Natural killer cell (primary cell): Measurements from ENCODE around the gene SNX24. TPM values are rescaled to one million over a fixed set of nuclear protein-coding genes. Genes with fewer than 3 reads are reported as not detected.
A peak's percentile ranks its signal among the peaks of the same experiment; 100 is the strongest.

Experiments used
- ATAC-seq, 3 donors: fragments of 150-1000 bp in 2 of 3; fragments of 200-7000 bp in 1 of 3; cut with Tn5 transposase; 1 replicate in 1 of 3; 2 replicates in 2 of 3; pipeline ENCODE4 v1.10.0; 2021; ENCODE audit warnings: mild to moderate bottlenecking in 2 of 3, moderate library complexity in 2 of 3
- DNase-seq, 2 donors: peaks; one replicate each; pipeline versions ENCODE4 v3.0.0 to v3.0.0-alpha.2; 2013 to 2021; ENCODE audit warnings: mixed read lengths in 1 of 2
- H3K27ac ChIP-seq: one replicate; pipeline ENCODE4 v1.5.1; 2013; ENCODE audit warnings: mild to moderate bottlenecking, low read length
- H3K27me3 ChIP-seq: one replicate; pipeline ENCODE4 v1.6.1; 2013; ENCODE audit warnings: low read length; ENCODE audit not compliant: control insufficient read depth, insufficient read depth
- H3K36me3 ChIP-seq: one replicate; pipeline ENCODE4 v1.6.1; 2013; ENCODE audit warnings: low read length; ENCODE audit not compliant: control insufficient read depth, insufficient read depth
- H3K4me1 ChIP-seq: one replicate; pipeline ENCODE4 v1.6.1; 2013; ENCODE audit warnings: low read length; ENCODE audit not compliant: control insufficient read depth, insufficient read depth
- H3K4me3 ChIP-seq: one replicate; pipeline ENCODE4 v1.5.1; 2013; ENCODE audit warnings: low read length
- H3K9me3 ChIP-seq: one replicate; pipeline ENCODE4 v1.6.1; 2013; ENCODE audit warnings: low read length; ENCODE audit not compliant: control insufficient read depth, insufficient read depth
- H3K27ac Mint-ChIP-seq, 2 donors: one replicate each; pipeline ENCODE4 v1.8.0; 2022; ENCODE audit warnings: mild to moderate bottlenecking in 2 of 2, mixed read lengths in 2 of 2, moderate library complexity in 1 of 2
- H3K27me3 Mint-ChIP-seq, 2 donors: one replicate each; pipeline ENCODE4 v1.8.0; 2022; ENCODE audit warnings: low read depth in 2 of 2, mixed read lengths in 2 of 2
- H3K36me3 Mint-ChIP-seq: one replicate; pipeline ENCODE4 v1.8.0; 2022; ENCODE audit warnings: mixed read lengths
- H3K4me1 Mint-ChIP-seq, 2 donors: one replicate each; pipeline ENCODE4 v1.8.0; 2022; ENCODE audit warnings: mixed read lengths in 2 of 2
- H3K4me3 Mint-ChIP-seq: one replicate; pipeline ENCODE4 v1.8.0; 2022; ENCODE audit warnings: mild to moderate bottlenecking, moderate library complexity, mixed read lengths
- H3K9me3 Mint-ChIP-seq, 2 donors: one replicate each; pipeline ENCODE4 v1.8.0; 2022; ENCODE audit warnings: mixed read lengths in 2 of 2
- WGBS: methylation state at CpG from one replicate; pipeline ENCODE4 v1.1.7; 2013; ENCODE audit warnings: missing lambda C conversion rate; ENCODE audit not compliant: insufficient coverage; 5-methylcytosine and 5-hydroxymethylcytosine counted together
- intact Hi-C: fragments of 100-400 bp; cut with micrococcal nuclease; formaldehyde crosslinking; loops from one replicate; pipeline ENCODE4 v1.14.2; 2022
- total RNA-seq, 4 donors: library from RNA; stranded (reverse); fragments of 120-200 nt in 1 of 4; gene quantifications; one replicate each; pipeline versions ENCODE4 v1.2.3 to v1.2.4, GENCODE V29; 2013 to 2022
- TF ChIP-seq, protein P1 (sequence below): fragments of 200-600 bp; IDR thresholded peaks from one replicate; pipeline ENCODE4 v1.8.0; 2022; ENCODE audit warnings: antibody characterized with exemption

SNX24 gene
- total RNA-seq, 3 donors from 2014 or later (not counting 1 experiment from before 2014, with no cell fraction given) = 3.6 to 5.2 (median 3.7) TPM

DNA sequence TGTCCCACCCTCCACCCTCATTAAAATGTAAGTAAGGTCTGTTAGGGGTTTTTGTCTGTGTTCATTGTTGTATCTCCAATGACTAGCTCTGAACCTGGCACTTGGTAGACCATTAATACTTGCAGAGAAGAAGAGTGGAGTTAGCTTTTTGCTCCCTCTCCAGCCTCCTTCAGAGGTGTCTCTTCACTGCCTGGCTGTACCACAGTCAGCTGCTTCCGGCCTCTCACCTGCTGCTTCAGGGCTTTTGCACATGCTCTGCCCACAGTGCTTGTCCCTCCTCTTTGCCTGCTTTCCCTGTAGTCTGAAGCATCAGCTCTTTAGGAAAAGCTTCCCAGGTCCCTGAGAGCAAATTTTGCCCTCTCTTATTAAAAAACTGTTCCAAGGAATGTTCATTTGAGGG, 83.6 kb downstream of the SNX24 start:
- Histone ChIP-seq H3K9me3 (no peaks in the 10 kb centered on the region), H3K4me1 (no peaks in the 10 kb centered on the region), H3K27ac (no peak overlapping the region), H3K27me3 (no peaks in the 10 kb centered on the region), H3K36me3 (no peaks in the 10 kb centered on the region), H3K4me3 (no peak overlapping the region)
- Mint-ChIP-seq H3K4me1 (peaks cover 0 to 10% of the 10 kb centered on the region in 2 donors), H3K27ac (no peak overlapping the region), H3K27me3 (no peaks in the 10 kb centered on the region), H3K36me3 (no peaks in the 10 kb centered on the region), H3K4me3 (no peak overlapping the region), H3K9me3 (no peaks in the 10 kb centered on the region)
- ATAC-seq (no peak), DNase-seq (no peak)
- TF ChIP-seq, protein P1, sequence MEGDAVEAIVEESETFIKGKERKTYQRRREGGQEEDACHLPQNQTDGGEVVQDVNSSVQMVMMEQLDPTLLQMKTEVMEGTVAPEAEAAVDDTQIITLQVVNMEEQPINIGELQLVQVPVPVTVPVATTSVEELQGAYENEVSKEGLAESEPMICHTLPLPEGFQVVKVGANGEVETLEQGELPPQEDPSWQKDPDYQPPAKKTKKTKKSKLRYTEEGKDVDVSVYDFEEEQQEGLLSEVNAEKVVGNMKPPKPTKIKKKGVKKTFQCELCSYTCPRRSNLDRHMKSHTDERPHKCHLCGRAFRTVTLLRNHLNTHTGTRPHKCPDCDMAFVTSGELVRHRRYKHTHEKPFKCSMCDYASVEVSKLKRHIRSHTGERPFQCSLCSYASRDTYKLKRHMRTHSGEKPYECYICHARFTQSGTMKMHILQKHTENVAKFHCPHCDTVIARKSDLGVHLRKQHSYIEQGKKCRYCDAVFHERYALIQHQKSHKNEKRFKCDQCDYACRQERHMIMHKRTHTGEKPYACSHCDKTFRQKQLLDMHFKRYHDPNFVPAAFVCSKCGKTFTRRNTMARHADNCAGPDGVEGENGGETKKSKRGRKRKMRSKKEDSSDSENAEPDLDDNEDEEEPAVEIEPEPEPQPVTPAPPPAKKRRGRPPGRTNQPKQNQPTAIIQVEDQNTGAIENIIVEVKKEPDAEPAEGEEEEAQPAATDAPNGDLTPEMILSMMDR = no peak
- 88% methylated on average over 1 of the region's 1 CpG for WGBS
- intact Hi-C loops = no loop called here

DNA sequence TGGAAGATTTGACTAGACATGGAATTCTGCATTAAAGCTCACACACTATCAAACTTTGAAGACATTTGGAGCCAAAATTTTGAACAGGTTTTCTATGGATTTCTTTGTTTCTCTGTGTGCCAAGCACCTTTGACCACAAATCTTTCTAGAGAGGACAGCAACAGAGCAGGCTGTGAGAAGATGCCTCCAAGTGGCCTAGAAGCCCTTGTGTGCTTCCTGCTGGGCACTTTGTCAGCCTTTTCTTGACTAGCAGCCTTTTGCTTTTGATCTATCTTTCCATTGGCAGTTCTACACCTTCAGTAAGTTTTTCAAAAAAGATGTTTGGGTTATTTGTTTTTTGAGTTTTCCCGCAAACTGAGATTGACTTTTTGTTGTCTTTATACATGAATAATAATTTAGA, 84.6 kb downstream of the SNX24 start:
- no peaks in the 10 kb centered on the region for H3K27me3 Mint-ChIP-seq

DNA sequence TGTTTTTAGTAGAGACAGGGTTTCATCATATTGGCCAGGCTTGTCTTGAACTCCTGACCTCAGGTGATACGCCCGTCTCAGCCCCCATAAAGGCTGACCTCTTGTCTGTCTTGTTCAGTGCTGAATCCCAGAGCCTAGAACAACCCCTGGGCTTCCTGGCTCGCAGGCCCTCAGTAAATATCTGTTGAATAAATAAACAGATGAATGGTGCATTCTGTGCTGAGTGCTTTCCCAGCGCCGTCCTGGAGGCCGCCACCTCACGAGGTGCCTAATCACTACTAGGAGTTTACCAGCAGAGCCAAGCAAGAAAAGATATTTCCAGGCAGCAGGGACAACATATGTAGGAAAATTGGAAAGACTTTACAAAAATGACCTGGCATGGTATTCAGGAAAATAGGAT, 88.5 kb downstream of the SNX24 start:
- H3K36me3 Mint-ChIP-seq = no peaks in the 10 kb centered on the region
- ATAC-seq = no peak
- TF ChIP-seq, protein P1 = no peak
- Histone ChIP-seq H3K36me3 (no peaks in the 10 kb centered on the region), H3K4me3 (no peak overlapping the region), H3K27me3 (no peaks in the 10 kb centered on the region), H3K4me1 (no peaks in the 10 kb centered on the region), H3K9me3 (no peaks in the 10 kb centered on the region), H3K27ac (no peak overlapping the region)
- 94% methylated on average over 7 of the region's 7 CpGs for WGBS
- H3K27ac Mint-ChIP-seq = peak overlapping the region in 1 of 2 donors; percentile 24
- no peak overlapping the region for H3K4me3 Mint-ChIP-seq
- peaks cover 0 to 5% of the 10 kb centered on the region in 2 donors for H3K4me1 Mint-ChIP-seq
- no peak for DNase-seq
- no peaks in the 10 kb centered on the region for H3K27me3 Mint-ChIP-seq
- no peaks in the 10 kb centered on the region for H3K9me3 Mint-ChIP-seq
- intact Hi-C loops = no loop called here

More for the DNA sequence above, 84.6 kb downstream of the SNX24 start:
- TF ChIP-seq, protein P1 = no peak
- no peak overlapping the region for H3K4me3 Mint-ChIP-seq
- H3K4me1 Mint-ChIP-seq = peaks cover 0 to 10% of the 10 kb centered on the region in 2 donors
- no peaks in the 10 kb centered on the region for H3K9me3 Mint-ChIP-seq
- H3K9me3 ChIP-seq = no peaks in the 10 kb centered on the region
- intact Hi-C loops = no loop called here
- H3K27ac ChIP-seq = no peak overlapping the region
- ATAC-seq (no peak), DNase-seq (no peak)
- H3K36me3 ChIP-seq = no peaks in the 10 kb centered on the region
- H3K27me3 ChIP-seq = no peaks in the 10 kb centered on the region
- H3K27ac Mint-ChIP-seq = no peak overlapping the region
- H3K36me3 Mint-ChIP-seq = no peaks in the 10 kb centered on the region
- WGBS = no CpG with 5 or more reads among the region's 1 CpG
- no peak overlapping the region for H3K4me3 ChIP-seq
- H3K4me1 ChIP-seq = no peaks in the 10 kb centered on the region

DNA sequence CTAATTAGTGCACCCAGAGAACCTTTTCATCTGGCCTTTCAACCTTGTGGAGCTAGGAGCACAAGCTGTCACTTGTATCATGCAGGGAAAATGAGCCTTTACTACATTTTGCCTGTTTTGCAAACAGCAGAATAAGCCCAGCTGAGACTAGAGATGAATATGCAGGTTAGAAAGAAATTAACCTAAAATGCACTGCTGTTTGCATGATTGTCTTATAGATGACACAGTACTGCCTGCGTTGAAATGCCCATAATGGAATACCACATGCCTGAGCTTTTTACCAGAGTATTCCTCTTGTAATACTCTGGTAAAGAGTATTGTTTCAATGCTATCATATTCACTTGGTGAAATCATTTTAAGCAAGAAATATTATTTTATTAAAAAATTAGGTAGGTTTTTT, 90.7 kb downstream of the SNX24 start:
- Histone ChIP-seq H3K27me3 (no peaks in the 10 kb centered on the region), H3K27ac (no peak overlapping the region), H3K4me1 (no peaks in the 10 kb centered on the region), H3K9me3 (no peaks in the 10 kb centered on the region), H3K4me3 (no peak overlapping the region), H3K36me3 (no peaks in the 10 kb centered on the region)
- ATAC-seq (no peak), DNase-seq (no peak)
- H3K27me3 Mint-ChIP-seq = no peaks in the 10 kb centered on the region
- H3K9me3 Mint-ChIP-seq = no peaks in the 10 kb centered on the region
- H3K4me3 Mint-ChIP-seq = no peak overlapping the region
- 100% methylated on average over 1 of the region's 1 CpG for WGBS
- no peaks in the 10 kb centered on the region for H3K36me3 Mint-ChIP-seq
- intact Hi-C loops = no loop called here
- peaks cover 0 to 5% of the 10 kb centered on the region in 2 donors for H3K4me1 Mint-ChIP-seq
- TF ChIP-seq, protein P1 = no peak
- H3K27ac Mint-ChIP-seq = no peak overlapping the region
